Naive B cell (primary cell): ENCODE measurements around the gene NMD3. TPM values are rescaled to one million over a fixed set of nuclear protein-coding genes. Genes with fewer than 3 reads are reported as not detected.
"Not testable (repeated sequence)": the region's sequence is repeated elsewhere in the genome, so short reads cannot be mapped to it uniquely, and the experiment has no call there.

ENCODE experiments used
- ATAC-seq, 2 donors: fragments of 150-1000 bp; cut with Tn5 transposase; 2 replicates each; pipeline ENCODE4 v1.10.0; 2021; ENCODE audit warnings: low read depth in 2 of 2, mild to moderate bottlenecking in 2 of 2, moderate library complexity in 2 of 2
- DNase-seq: peaks from one replicate; pipeline ENCODE4 v3.0.0; 2022
- H3K27ac Mint-ChIP-seq, 6 donors: one replicate each; pipeline ENCODE4 v1.8.0; 2020 to 2022; ENCODE audit warnings: mild to moderate bottlenecking in 6 of 6, mixed read lengths in 6 of 6, moderate library complexity in 5 of 6, inconsistent platforms in 2 of 6
- H3K27me3 Mint-ChIP-seq, 3 donors: one replicate each; pipeline ENCODE4 v1.8.0; 2021 to 2022; ENCODE audit warnings: mixed read lengths in 3 of 3, mild to moderate bottlenecking in 1 of 3
- H3K36me3 Mint-ChIP-seq, 2 donors: one replicate each; pipeline ENCODE4 v1.8.0; 2020 to 2022; ENCODE audit warnings: mixed read lengths in 2 of 2, inconsistent platforms in 1 of 2, mild to moderate bottlenecking in 1 of 2
- H3K4me1 Mint-ChIP-seq, 3 donors: one replicate each; pipeline ENCODE4 v1.8.0; 2020 to 2022; ENCODE audit warnings: mixed read lengths in 3 of 3, inconsistent platforms in 1 of 3, mild to moderate bottlenecking in 1 of 3, moderate library complexity in 1 of 3
- H3K4me3 Mint-ChIP-seq, 8 donors: one replicate each; pipeline ENCODE4 v1.8.0; 2020 to 2022; ENCODE audit warnings: mild to moderate bottlenecking in 8 of 8, mixed read lengths in 8 of 8, moderate library complexity in 8 of 8, inconsistent platforms in 2 of 8
- H3K9me3 Mint-ChIP-seq, 7 donors: one replicate each; pipeline ENCODE4 v1.8.0; 2020 to 2022; ENCODE audit warnings: mixed read lengths in 7 of 7, mild to moderate bottlenecking in 5 of 7, inconsistent platforms in 2 of 7, moderate library complexity in 1 of 7
- polyA plus RNA-seq, 6 donors: library from polyadenylated mRNA; unstranded; fragments of 300-500 nt; fragmentation: Illumina TruSeq; gene quantifications; one replicate each; pipeline ENCODE4 v1.2.3, GENCODE V29; 2021; ENCODE audit warnings: low read depth in 6 of 6

The NMD3 gene
- polyA plus RNA-seq, 6 donors from 2014 or later = 40.4 to 75.9 (median 44.7) TPM

DNA sequence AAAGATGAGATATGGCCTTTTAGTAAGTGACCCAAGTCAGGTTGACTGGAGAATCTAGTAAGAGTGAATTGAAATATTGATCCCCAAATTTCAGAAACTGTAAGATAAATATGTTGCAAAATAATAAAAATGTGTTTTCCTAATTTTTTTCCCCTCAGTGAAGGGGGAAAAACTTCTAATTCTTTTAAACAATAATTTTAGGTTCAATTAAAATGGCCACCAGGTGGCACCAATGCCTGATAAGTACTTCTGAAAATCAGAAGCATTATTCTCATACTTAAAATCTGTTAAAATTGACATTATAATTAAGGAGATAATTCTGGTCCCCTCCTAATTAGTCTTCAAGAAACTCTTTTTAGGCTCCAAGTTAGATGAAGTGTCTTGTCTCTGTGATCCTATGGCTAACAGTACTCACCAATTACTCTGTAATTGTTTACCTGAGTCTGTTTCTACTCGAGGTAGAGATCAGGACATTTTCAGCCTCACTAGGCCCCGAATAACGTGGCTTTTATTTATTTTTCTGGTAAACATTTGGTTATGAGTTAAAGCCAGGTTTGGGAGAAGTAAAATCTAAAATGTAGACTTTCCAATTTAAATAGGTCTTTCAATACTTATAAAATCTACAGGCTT lies 52.6 kb downstream of the NMD3 start:
- H3K4me1 Mint-ChIP-seq = no peaks in the 10 kb centered on the region
- DNase-seq = no peak
- no peak overlapping the region for H3K4me3 Mint-ChIP-seq
- peaks cover 0 to 33% (median 24%) of the 10 kb centered on the region in 7 donors for H3K9me3 Mint-ChIP-seq
- no peaks in the 10 kb centered on the region for H3K27me3 Mint-ChIP-seq
- ATAC-seq = no peak
- no peak overlapping the region for H3K27ac Mint-ChIP-seq
- peaks cover 14 to 27% of the 10 kb centered on the region in 2 donors for H3K36me3 Mint-ChIP-seq

DNA sequence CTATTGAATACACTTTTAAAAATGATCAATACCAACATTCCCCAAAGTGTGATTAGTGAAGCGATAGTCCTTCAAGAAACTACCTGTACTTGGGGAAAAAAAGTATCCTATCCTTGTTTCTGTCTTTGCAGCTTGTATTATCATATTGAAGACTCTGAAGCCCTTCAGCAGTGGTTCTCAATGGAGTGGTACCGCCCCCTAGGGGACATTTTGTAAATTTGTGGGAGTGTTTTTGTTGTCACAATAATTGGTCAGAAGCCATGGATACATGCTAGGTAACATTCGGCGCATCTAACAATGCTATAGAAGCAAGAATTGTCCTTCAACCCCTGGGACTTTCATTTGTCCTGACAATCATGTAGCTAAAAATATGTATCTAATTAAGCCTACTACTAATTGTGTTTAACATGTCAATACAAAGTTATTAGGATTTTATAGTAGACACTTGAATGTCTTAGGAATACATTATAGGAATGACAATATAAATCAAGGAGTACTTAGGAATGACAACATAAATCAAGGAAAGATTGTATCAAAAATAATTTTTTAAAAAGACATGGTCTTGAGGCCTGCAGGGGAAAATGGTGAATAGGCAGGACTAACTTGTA lies 53.7 kb downstream of the NMD3 start:
- Mint-ChIP-seq H3K27me3 (no peaks in the 10 kb centered on the region), H3K36me3 (peaks cover 14 to 37% of the 10 kb centered on the region in 2 donors), H3K4me3 (no peak overlapping the region), H3K4me1 (no peaks in the 10 kb centered on the region), H3K27ac (no peak overlapping the region), H3K9me3 (peaks cover 5 to 44% (median 34%) of the 10 kb centered on the region in 7 donors)
- DNase-seq = peak; percentile 20
- no peak for ATAC-seq

DNA sequence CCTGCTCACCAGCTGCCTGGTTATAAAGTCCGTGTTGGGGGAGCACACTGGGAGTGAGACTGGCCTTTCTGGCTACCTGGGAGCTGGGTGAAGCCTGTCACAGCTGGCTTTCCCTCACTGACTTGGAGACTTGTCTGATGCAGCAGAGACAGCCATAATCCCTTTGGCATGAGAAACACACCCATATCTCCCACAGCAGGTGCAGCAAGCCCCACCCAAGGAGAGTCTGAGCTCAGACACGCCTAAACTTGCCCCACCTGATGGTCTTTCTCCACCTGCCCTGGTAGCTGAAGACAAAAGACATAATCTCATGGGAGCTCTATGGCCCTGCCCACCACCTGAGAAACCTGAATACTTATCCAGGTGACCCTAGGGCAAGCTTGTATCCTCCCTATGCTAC lies 54.8 kb downstream of the NMD3 start:
- H3K36me3 Mint-ChIP-seq = peaks cover 12 to 39% of the 10 kb centered on the region in 2 donors
- no peak overlapping the region for H3K4me3 Mint-ChIP-seq
- no peaks in the 10 kb centered on the region for H3K27me3 Mint-ChIP-seq
- no peaks in the 10 kb centered on the region for H3K4me1 Mint-ChIP-seq
- peaks cover 6 to 52% (median 40%) of the 10 kb centered on the region in 7 donors for H3K9me3 Mint-ChIP-seq
- DNase-seq (no peak), ATAC-seq (no peak)
- no peak overlapping the region for H3K27ac Mint-ChIP-seq

DNA sequence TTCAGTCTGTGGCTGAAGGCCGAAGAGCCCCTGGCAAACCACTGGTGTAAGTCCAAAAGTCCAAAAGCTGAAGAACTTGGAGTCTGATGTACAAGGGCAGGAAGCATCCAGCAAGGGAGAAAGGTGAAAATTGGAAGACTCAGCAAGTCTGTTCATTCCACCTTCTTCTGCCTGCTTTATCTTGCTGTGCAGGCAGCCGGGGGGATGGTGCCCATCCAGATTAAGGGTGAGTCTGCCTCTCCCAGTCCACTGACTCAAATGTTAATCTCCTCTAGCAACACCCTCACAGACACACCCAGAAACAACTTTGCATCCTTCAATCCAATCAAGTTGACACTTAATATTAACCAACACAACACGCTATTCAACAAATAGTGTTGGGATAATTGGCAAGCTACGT lies 61.3 kb downstream of the NMD3 start:
- not testable (repeated sequence) for H3K4me3 Mint-ChIP-seq, H3K27ac Mint-ChIP-seq, H3K27me3 Mint-ChIP-seq, ATAC-seq, H3K4me1 Mint-ChIP-seq, DNase-seq
- Mint-ChIP-seq H3K9me3 (peaks cover 6 to 70% (median 57%) of the 10 kb centered on the region in 7 donors), H3K36me3 (peaks cover 0 to 16% of the 10 kb centered on the region in 2 donors)

DNA sequence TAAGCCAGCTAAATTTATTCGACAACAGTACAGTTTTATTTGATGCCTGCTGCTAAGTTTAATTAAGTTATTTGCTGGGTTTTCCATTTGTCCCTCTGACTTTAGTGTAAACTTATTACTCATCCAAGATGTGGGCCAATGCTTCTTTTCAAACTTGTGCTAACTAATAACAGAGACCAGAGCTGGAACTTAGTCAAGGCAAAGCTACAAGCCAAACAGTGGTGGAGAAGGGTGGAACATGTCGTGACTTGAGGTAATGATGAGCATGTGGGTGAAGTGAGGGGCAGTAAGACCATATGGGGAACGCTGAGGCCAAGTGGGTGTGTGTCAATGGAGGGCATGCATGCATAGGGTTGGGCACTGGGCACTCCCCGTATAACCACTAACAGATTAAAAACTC lies 63.9 kb downstream of the NMD3 start:
- Mint-ChIP-seq H3K4me3 (no peak overlapping the region), H3K9me3 (peaks cover 0 to 45% (median 38%) of the 10 kb centered on the region in 7 donors), H3K27me3 (peaks cover 0 to 2% (median 0%) of the 10 kb centered on the region in 3 donors), H3K4me1 (no peaks in the 10 kb centered on the region), H3K36me3 (peaks cover 0 to under 1% of the 10 kb centered on the region in 2 donors), H3K27ac (no peak overlapping the region)
- no peak for ATAC-seq
- no peak for DNase-seq

DNA sequence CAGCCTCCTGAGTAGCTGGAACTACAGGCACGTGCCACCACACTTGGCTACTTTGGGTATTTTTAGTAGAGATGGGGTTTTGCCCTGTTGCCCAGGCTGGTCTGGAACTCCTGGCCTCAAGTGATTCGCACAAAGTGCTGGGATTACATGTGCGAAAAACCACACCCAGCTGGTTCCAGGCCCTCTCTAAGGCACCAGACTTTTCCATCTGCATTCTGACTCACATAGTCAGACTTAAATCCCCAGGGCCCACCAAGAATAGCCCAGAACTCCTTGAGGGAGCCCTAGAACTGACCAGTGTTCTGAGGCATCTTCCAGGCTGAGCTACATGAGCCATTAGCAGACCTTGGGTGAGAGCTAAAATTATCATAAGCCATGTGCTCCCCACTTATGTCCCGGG lies 68.1 kb downstream of the NMD3 start:
- no peak for ATAC-seq
- DNase-seq = no peak
- H3K4me1 Mint-ChIP-seq = no peaks in the 10 kb centered on the region
- H3K4me3 Mint-ChIP-seq = peak overlapping the region in 1 of 8 donors; percentile 15
- no peak overlapping the region for H3K27ac Mint-ChIP-seq
- peaks cover 0 to 16% (median 14%) of the 10 kb centered on the region in 3 donors for H3K27me3 Mint-ChIP-seq
- H3K36me3 Mint-ChIP-seq = no peaks in the 10 kb centered on the region
- H3K9me3 Mint-ChIP-seq = peaks cover 0 to 18% (median 10%) of the 10 kb centered on the region in 7 donors

DNA sequence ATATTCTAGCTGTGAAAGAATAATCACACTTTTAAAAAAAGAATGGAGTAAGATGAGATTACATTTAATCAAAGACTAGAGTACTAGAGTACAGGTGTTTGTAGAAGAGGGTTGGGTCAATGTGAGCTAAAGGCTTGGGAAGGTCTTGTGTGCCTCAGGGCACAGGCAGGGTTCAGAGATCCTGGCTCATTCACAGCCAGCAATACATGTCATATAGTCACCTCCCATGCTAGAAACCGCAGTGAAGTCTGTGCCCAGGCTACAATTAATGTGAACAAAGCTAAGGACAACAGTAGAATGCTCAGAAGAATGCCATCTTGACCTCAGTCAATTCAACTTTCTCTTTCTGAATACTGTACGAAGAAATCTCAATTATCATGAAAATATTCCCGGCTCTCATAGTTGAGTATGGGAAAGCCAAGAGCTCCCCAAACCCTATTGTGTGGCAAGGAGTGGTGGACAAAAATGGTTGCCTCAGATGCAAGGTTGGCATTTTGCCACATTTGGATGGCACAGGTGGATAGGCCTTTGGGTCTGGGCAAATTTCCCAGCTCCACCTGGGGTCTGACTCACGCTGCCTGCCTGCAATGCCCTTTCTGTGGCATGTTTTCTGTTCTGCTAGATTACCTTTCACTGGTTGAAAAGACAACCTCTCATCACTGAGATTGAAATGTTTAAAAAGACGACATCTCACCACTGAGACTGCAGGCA lies 70.2 kb downstream of the NMD3 start:
- no peak for DNase-seq
- H3K4me1 Mint-ChIP-seq = no peaks in the 10 kb centered on the region
- H3K4me3 Mint-ChIP-seq = no peak overlapping the region
- no peak overlapping the region for H3K27ac Mint-ChIP-seq
- peaks cover 0 to 16% (median 14%) of the 10 kb centered on the region in 3 donors for H3K27me3 Mint-ChIP-seq
- no peaks in the 10 kb centered on the region for H3K36me3 Mint-ChIP-seq
- H3K9me3 Mint-ChIP-seq = peaks cover 0 to 13% (median 10%) of the 10 kb centered on the region in 7 donors
- no peak for ATAC-seq

DNA sequence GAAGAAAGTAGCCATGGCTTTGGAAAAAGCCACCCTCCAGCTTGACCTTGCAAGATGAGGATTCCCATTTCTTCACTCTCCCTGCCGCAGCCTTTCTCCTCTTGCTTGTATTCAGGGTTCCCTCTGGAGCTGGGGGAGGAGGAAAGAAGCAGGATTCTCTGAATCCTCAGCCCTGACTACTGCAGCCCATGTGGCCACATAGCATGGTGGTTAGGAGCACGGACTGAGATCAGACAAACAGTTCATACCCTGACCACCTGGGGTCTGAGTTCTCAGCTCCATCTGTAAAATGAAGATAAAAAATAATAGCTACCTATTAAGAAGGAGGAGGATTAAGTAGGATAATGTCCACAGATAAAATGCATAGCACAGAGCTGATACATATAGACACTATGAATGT lies 72.3 kb downstream of the NMD3 start:
- ATAC-seq (no peak), DNase-seq (no peak)
- Mint-ChIP-seq H3K4me3 (no peak overlapping the region), H3K27me3 (peaks cover 0 to 16% (median 14%) of the 10 kb centered on the region in 3 donors), H3K36me3 (peaks cover 6% of the 10 kb centered on the region in 2 donors), H3K9me3 (peaks cover 4 to 23% (median 14%) of the 10 kb centered on the region in 7 donors), H3K4me1 (no peaks in the 10 kb centered on the region), H3K27ac (no peak overlapping the region)

DNA sequence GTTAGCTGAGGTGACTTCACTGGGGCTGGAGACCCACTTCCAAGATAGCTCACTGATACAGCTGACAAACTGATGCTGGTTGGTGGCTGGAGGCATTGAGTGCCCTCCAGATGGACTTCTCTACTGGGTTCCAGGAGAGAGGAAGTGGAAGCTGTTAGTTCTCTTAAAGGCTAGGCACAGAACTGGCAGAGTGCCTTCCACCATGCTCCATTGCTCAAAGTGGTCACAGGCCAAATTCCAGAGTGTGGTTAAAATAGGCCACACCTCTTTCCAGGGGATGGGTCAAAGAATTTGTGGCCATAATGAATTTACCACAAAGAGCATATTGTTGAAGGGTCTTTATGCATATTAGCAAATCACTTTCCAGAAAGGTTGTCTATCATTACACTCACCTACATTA lies 74.2 kb downstream of the NMD3 start:
- Mint-ChIP-seq H3K27me3 (peaks cover 0 to 14% (median 11%) of the 10 kb centered on the region in 3 donors), H3K36me3 (peaks cover 16% of the 10 kb centered on the region in 2 donors), H3K9me3 (peaks cover 5 to 35% (median 27%) of the 10 kb centered on the region in 7 donors), H3K27ac (no peak overlapping the region), H3K4me3 (no peak overlapping the region), H3K4me1 (no peaks in the 10 kb centered on the region)
- ATAC-seq = no peak
- no peak for DNase-seq

DNA sequence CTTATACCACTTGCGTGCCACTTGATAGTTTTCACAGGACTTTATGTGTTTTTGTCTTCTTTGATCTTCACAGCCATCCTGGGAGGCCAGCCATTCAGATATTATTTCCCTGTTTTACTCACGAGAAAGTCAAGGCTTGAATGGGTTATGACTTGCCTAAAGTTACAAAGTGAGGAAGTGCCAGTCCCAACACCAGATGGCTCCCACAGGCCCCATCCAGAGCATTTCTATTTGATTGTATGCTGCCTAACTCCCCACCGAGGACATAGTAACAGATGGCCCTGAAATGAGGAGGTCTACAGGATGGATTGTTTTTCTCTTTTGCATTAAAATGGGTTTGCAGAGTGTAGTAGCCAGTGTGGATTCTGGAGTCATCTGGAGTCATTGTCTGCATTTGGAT lies 75.7 kb downstream of the NMD3 start:
- H3K9me3 Mint-ChIP-seq = peaks cover 5 to 36% (median 27%) of the 10 kb centered on the region in 7 donors
- ATAC-seq (no peak), DNase-seq (no peak)
- no peak overlapping the region for H3K4me3 Mint-ChIP-seq
- H3K4me1 Mint-ChIP-seq = no peaks in the 10 kb centered on the region
- no peak overlapping the region for H3K27ac Mint-ChIP-seq
- peaks cover 16% of the 10 kb centered on the region in 2 donors for H3K36me3 Mint-ChIP-seq
- H3K27me3 Mint-ChIP-seq = peaks cover 0 to 14% (median 5%) of the 10 kb centered on the region in 3 donors

Other genes starting within 250 kb of the NMD3 start
- 1 to 10 TPM in 2 of 6 donors, under 1 TPM in 3, not detected in 1; 0.31 to 1.5 (median 0.74) TPM for gene B3GALNT1, start 116.0 kb upstream of the NMD3 start, polyA plus RNA-seq
- gene SPTSSB, start 150.2 kb downstream of the NMD3 start, polyA plus RNA-seq = under 1 TPM in 1 of 6 donors, not detected in 5; 0.23 TPM